ENCODE results near the gene SCRN1. TPM values are rescaled to one million over a fixed set of nuclear protein-coding genes. Genes with fewer than 3 reads are reported as not detected.

The SCRN1 gene
- total and polyA plus RNA-seq, 2 experiments from 2014 or later: 47.1 to 73.5 TPM

GRCh38 chr7:30022991-30023390 is 33.4 kb upstream of the SCRN1 start:
- Histone ChIP-seq H3K4me3 (no peak overlapping the region), H3K36me3 (replicated peaks; ENCODE audit: insufficient read depth, low read depth) (no peaks in the 10 kb centered on the region), H3K9me3 (ENCODE audit: low read depth) (no peaks in the 10 kb centered on the region), H3K4me1 (ENCODE audit: insufficient read depth) (peaks cover 10% of the 10 kb centered on the region), H3K9me2 (replicated peaks; ENCODE audit: insufficient read depth) (no peaks in the 10 kb centered on the region), H2AFZ (no peak overlapping the region), H3K27ac (no peak overlapping the region), H4K20me1 (ENCODE audit: insufficient read depth, poor library complexity, severe bottlenecking) (no peaks in the 10 kb centered on the region), H3K4me2 (peak overlapping the region; percentile 20), H3K79me2 (peaks cover 41% of the 10 kb centered on the region), H3K27me3 (no peaks in the 10 kb centered on the region)
- DNase-seq (ENCODE audit: low spot score): no peak
- TF ChIP-seq EZH2 (IDR thresholded peaks at IDR 0.05; ENCODE audit: borderline replicate concordance): no peak
- no peak for TF ChIP-seq EZH2phosphoT487 (IDR thresholded peaks at IDR 0.05; ENCODE audit: low read depth, severe bottlenecking, unreplicated experiment)
- no peak for TF ChIP-seq CTCF (IDR thresholded peaks at IDR 0.05; ENCODE audit: poor library complexity)

- 82% methylated on average over 1 of the region's 1 CpG for WGBS (ENCODE audit: low lambda C conversion rate, missing lambda C conversion rate)
- Histone ChIP-seq H3K4me2 (no peak overlapping the region), H3K9me2 (replicated peaks; ENCODE audit: insufficient read depth) (no peaks in the 10 kb centered on the region), H3K4me3 (no peak overlapping the region), H3K9me3 (ENCODE audit: low read depth) (no peaks in the 10 kb centered on the region), H3K4me1 (ENCODE audit: insufficient read depth) (peaks cover 10% of the 10 kb centered on the region), H3K79me2 (peaks cover 35% of the 10 kb centered on the region), H3K27me3 (no peaks in the 10 kb centered on the region), H3K36me3 (replicated peaks; ENCODE audit: insufficient read depth, low read depth) (no peaks in the 10 kb centered on the region), H2AFZ (no peak overlapping the region), H3K27ac (no peak overlapping the region), H4K20me1 (ENCODE audit: insufficient read depth, poor library complexity, severe bottlenecking) (no peaks in the 10 kb centered on the region)
- TF ChIP-seq EZH2 (IDR thresholded peaks at IDR 0.05; ENCODE audit: borderline replicate concordance): no peak
- no peak for TF ChIP-seq CTCF (IDR thresholded peaks at IDR 0.05; ENCODE audit: poor library complexity)
- no peak for TF ChIP-seq EZH2phosphoT487 (IDR thresholded peaks at IDR 0.05; ENCODE audit: low read depth, severe bottlenecking, unreplicated experiment)
- DNase-seq (ENCODE audit: low spot score): no peak
Measured at GRCh38 chr7:30020535-30020934, 30.9 kb upstream of the SCRN1 start.

GRCh38 chr7:30019960-30020359 is 30.4 kb upstream of the SCRN1 start:
- no peaks in the 10 kb centered on the region for H3K27me3 ChIP-seq
- DNase-seq (ENCODE audit: low spot score): no peak
- H3K9me3 ChIP-seq (ENCODE audit: low read depth): no peaks in the 10 kb centered on the region
- H3K27ac ChIP-seq: no peak overlapping the region
- H3K36me3 ChIP-seq (replicated peaks; ENCODE audit: insufficient read depth, low read depth): no peaks in the 10 kb centered on the region
- no peak overlapping the region for H3K4me2 ChIP-seq
- peaks cover 5% of the 10 kb centered on the region for H3K4me1 ChIP-seq (ENCODE audit: insufficient read depth)
- H4K20me1 ChIP-seq (ENCODE audit: insufficient read depth, poor library complexity, severe bottlenecking): no peaks in the 10 kb centered on the region
- H3K9me2 ChIP-seq (replicated peaks; ENCODE audit: insufficient read depth): no peaks in the 10 kb centered on the region
- H3K79me2 ChIP-seq: peaks cover 29% of the 10 kb centered on the region
- no peak overlapping the region for H2AFZ ChIP-seq
- 95% methylated on average over 1 of the region's 1 CpG for WGBS (ENCODE audit: low lambda C conversion rate, missing lambda C conversion rate)
- TF ChIP-seq EZH2 (IDR thresholded peaks at IDR 0.05; ENCODE audit: borderline replicate concordance): no peak
- TF ChIP-seq CTCF (IDR thresholded peaks at IDR 0.05; ENCODE audit: poor library complexity): no peak
- TF ChIP-seq EZH2phosphoT487 (IDR thresholded peaks at IDR 0.05; ENCODE audit: low read depth, severe bottlenecking, unreplicated experiment): no peak
- H3K4me3 ChIP-seq: no peak overlapping the region

GRCh38 chr7:30019387-30019786 is 29.8 kb upstream of the SCRN1 start:
- Histone ChIP-seq H3K4me3 (no peak overlapping the region), H3K4me2 (no peak overlapping the region), H3K9me2 (replicated peaks; ENCODE audit: insufficient read depth) (no peaks in the 10 kb centered on the region), H3K27me3 (no peaks in the 10 kb centered on the region), H4K20me1 (ENCODE audit: insufficient read depth, poor library complexity, severe bottlenecking) (no peaks in the 10 kb centered on the region), H3K4me1 (ENCODE audit: insufficient read depth) (no peaks in the 10 kb centered on the region), H3K27ac (no peak overlapping the region), H2AFZ (no peak overlapping the region), H3K9me3 (ENCODE audit: low read depth) (no peaks in the 10 kb centered on the region), H3K79me2 (peaks cover 23% of the 10 kb centered on the region), H3K36me3 (replicated peaks; ENCODE audit: insufficient read depth, low read depth) (no peaks in the 10 kb centered on the region)
- no peak for DNase-seq (ENCODE audit: low spot score)
- TF ChIP-seq CTCF (IDR thresholded peaks at IDR 0.05; ENCODE audit: poor library complexity): peak; percentile 22
- TF ChIP-seq EZH2 (IDR thresholded peaks at IDR 0.05; ENCODE audit: borderline replicate concordance): no peak
- TF ChIP-seq EZH2phosphoT487 (IDR thresholded peaks at IDR 0.05; ENCODE audit: low read depth, severe bottlenecking, unreplicated experiment): no peak
- WGBS (ENCODE audit: low lambda C conversion rate, missing lambda C conversion rate): 93% methylated on average over 1 of the region's 1 CpG

Data from hepatocyte (in vitro differentiated cells).